SH-SY5Y (cell line): ENCODE measurements around the gene HAUS5.

ENCODE experiments used
- GATA2 ChIP-seq: IDR thresholded peaks from 2 replicates; pipeline ENCODE4 v1.6.1; 2011; ENCODE audit warnings: mild to moderate bottlenecking, low read depth, low read length
- GATA3 ChIP-seq: IDR thresholded peaks from 2 replicates; pipeline ENCODE4 v1.6.1; 2011; ENCODE audit warnings: low read depth, mild to moderate bottlenecking, low read length, moderate library complexity

DNA sequence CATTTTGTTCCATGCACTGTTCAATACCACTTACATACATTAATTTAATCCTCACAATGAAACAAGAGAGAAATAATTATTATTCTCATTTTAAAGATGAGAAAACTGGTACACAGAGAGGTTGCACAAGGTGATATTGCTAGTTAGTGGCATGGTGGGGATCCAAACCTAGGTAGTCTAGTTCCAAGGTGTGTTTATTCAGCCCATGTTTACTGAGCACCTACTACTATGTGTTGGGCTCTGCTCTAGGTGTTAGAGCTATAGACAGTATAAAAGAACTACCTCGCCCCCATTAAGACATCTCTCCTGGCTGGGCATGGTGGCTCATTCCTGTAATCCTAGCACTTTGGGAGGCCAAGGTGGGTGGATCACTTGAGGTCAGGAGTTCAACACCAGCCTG, 29.8 kb upstream of the HAUS5 start:
- TF ChIP-seq GATA3 (no peak), GATA2 (no peak)
